GM21528 (cell line): Measurements from ENCODE around the gene FAT4.

Experiments
- ATAC-seq: cut with Tn5 transposase; IDR thresholded peaks from one replicate; pipeline ENCODE4 v1.9.1; 2021; ENCODE audit warnings: mild to moderate bottlenecking, moderate library complexity; ENCODE audit not compliant: unreplicated experiment, low FRiP score

FAT4 gene

GRCh38 chr4:125314676-125315575, at the start of gene FAT4:
FAT4 (plus strand) TSS chr4:125314955; CDS start chr4:125316412, 1,457 bp downstream.
- ATAC-seq: peak; percentile 76

GRCh38 chr4:125265846-125266245, 48.9 kb upstream of the FAT4 start:
- ATAC-seq: no peak

- no peak for ATAC-seq
Observed at GRCh38 chr4:125266901-125267604, 47.7 kb upstream of the FAT4 start.

- ATAC-seq: no peak
Observed at GRCh38 chr4:125267630-125268029, 47.1 kb upstream of the FAT4 start.

- ATAC-seq: no peak
Observed at GRCh38 chr4:125268068-125268755, 46.5 kb upstream of the FAT4 start.

- ATAC-seq: no peak
Observed at GRCh38 chr4:125276811-125277210, 37.9 kb upstream of the FAT4 start.

GRCh38 chr4:125277790-125278189, 37.0 kb upstream of the FAT4 start:
- ATAC-seq: no peak

GRCh38 chr4:125280892-125281403, 33.8 kb upstream of the FAT4 start:
- no peak for ATAC-seq

GRCh38 chr4:125283707-125284279, 31.0 kb upstream of the FAT4 start:
- ATAC-seq: no peak

- ATAC-seq: no peak
Observed at GRCh38 chr4:125297116-125297515, 17.6 kb upstream of the FAT4 start.

GRCh38 chr4:125303058-125303457, 11.7 kb upstream of the FAT4 start:
- ATAC-seq: no peak

- no peak for ATAC-seq
Observed at GRCh38 chr4:125303821-125304220, 10.9 kb upstream of the FAT4 start.

- no peak for ATAC-seq
Observed at GRCh38 chr4:125306112-125306511, 8.6 kb upstream of the FAT4 start.

- ATAC-seq: no peak
Observed at GRCh38 chr4:125306533-125306932, 8.2 kb upstream of the FAT4 start.

- ATAC-seq: no peak
Observed at GRCh38 chr4:125311503-125311902, 3.3 kb upstream of the FAT4 start.

GRCh38 chr4:125313497-125313896, 1.3 kb upstream of the FAT4 start:
- ATAC-seq: peak; percentile 49

- ATAC-seq: no peak
Observed at GRCh38 chr4:125313989-125314667, 627 bp upstream of the FAT4 start.

- peak; percentile 20 for ATAC-seq
Observed at GRCh38 chr4:125315576-125316400, 1.0 kb downstream of the FAT4 start.

GRCh38 chr4:125316401-125316790, 1.6 kb downstream of the FAT4 start:
- no peak for ATAC-seq
